GM19395 (cell line): ENCODE results near the gene GMEB1.
"Not testable (repeated sequence)": the region's sequence is repeated elsewhere in the genome, so short reads cannot be mapped to it uniquely, and the experiment has no call there.

ENCODE experiments used
- ATAC-seq: cut with Tn5 transposase; IDR thresholded peaks from one replicate; pipeline ENCODE4 v1.9.1; 2021; ENCODE audit warnings: mild to moderate bottlenecking, moderate library complexity; ENCODE audit not compliant: unreplicated experiment

Gene GMEB1, protein sequence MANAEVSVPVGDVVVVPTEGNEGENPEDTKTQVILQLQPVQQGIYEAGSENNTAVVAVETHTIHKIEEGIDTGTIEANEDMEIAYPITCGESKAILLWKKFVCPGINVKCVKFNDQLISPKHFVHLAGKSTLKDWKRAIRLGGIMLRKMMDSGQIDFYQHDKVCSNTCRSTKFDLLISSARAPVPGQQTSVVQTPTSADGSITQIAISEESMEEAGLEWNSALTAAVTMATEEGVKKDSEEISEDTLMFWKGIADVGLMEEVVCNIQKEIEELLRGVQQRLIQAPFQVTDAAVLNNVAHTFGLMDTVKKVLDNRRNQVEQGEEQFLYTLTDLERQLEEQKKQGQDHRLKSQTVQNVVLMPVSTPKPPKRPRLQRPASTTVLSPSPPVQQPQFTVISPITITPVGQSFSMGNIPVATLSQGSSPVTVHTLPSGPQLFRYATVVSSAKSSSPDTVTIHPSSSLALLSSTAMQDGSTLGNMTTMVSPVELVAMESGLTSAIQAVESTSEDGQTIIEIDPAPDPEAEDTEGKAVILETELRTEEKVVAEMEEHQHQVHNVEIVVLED

DNA sequence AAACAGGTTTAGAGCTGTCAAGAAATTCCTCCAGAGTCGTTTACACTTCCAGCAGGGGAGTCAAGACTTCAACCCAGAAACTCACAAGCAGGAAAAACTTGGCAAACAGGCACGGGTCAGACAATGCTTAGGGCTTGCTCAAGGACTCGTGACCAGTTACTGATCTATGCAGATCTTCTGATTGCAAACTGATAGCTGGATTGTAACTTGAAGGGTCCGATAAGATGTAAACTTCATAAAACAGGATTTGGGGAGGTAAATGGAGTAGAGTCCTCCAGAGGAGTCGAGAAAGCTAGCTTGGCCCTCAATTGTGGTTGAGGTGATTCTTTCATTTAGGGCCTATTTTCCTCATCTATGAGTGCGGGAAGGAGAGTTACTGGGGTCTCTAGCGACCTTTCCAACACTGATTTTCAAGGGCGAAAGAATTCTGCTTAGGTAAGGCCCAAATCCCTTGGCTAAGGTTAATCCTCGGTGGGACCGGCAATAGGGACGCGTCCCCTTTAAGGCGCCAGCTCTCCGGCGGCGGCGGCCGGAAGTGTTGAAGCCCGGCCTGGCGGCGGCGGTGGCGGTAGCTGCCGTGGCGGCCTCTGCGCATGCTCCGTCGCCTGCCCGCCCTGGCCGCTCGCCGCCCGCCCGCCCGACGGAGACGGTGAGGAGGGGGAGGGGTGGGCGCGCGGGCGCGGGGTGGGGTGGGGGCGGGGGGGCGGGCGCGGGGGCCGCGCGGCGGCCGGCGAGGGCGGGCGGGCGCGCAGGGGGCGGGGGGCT, at the start of gene GMEB1:
TSS of gene GMEB1 (plus strand) at position 594 of the 765 bp plus-strand sequence. CDS start 14,829 bp downstream, outside the sequence.
- ATAC-seq = peak; percentile 64

DNA sequence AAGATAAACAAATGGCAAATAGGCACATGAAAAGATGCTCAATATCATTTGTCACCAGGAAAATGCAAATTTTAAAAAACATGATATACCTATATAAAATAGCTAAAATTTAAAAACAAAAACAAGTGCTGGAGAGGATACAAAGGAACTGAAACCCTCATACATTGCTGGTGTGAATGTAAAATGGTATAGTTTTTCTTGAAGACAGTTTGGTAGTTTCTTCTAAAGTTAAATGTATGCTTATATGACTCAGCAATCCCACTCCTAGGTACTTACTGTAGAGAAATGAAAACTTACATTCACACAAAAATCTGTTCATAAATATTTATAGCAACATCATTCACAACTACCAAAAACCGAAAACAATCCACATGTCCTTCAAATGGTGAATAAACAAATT, 36.9 kb upstream of the GMEB1 start:
- no peak for ATAC-seq

DNA sequence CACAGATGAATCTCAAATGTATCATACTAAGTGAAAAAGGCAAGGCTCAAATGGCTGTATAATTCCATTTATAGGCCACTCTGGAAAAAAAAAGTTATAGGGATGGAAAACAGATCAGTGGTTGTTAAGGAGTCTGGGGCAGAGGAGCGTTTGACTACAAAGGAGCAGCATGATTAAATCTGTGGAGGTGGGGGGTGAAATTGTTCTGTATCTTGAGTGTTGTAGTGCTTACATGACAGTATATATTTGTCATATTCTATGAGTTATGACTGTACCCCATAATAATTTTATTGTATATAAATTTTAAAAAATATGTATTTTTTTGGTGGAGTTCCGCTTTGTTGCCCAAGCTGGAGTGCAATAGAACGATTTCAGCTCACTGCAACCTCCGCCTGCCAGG, 36.0 kb upstream of the GMEB1 start:
- no peak for ATAC-seq

DNA sequence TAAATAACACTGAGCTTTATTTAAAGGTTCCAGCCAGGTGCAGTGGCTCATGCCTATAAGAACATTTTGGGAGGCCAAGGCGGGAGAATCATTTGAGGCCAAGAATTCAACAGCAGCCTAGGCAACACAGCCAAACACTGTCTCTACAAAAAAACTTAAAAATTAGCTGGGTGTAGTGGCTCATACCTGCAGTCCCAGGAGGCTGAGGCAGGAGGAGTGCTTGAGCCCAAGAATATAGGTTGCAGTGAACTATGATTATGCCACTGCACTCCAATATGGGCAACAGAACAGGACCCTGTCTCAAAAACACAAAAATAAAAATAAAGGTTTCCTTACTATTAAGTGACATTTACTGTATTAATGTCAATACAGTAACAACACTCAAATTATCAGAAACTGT, 27.8 kb upstream of the GMEB1 start:
- ATAC-seq = no peak

DNA sequence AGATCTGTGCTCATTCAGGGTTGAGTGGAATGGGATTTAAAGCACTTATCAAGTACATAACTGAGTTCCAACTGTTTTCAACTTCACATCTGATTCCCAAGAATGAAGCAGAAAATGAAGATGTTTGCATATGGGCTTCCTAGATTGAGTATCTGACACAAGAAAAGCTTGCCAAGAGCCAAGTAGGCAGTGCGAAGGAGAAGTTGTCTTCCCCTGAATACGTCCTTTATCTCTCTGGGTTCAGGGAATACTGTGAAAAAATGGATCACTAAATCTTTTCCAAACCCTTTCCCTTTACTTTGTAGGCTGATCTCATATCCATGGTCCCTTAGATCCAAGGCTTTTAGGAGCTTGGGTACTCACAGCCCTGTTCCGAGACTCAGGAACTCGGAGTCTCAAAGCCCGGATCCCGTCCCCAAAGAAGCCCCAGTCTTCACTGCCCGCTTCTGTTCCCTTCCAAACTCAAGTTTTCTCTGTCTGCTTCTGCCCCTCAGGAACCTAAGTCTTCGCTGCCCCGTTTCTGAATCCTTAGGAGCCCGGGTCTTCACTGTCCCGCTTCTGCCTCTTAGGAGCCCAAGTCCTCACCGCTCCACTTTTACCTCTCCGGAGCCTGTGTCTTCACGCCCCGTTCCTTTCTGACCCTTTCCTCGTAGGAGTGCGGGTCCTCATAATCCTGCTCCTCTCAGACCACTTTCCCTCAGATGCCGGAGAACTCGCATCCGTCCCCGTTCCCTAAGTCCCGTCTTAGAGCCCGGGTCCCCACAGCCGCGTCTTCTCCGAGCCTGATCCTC, 26.3 kb upstream of the GMEB1 start:
- peak; percentile 44 for ATAC-seq

DNA sequence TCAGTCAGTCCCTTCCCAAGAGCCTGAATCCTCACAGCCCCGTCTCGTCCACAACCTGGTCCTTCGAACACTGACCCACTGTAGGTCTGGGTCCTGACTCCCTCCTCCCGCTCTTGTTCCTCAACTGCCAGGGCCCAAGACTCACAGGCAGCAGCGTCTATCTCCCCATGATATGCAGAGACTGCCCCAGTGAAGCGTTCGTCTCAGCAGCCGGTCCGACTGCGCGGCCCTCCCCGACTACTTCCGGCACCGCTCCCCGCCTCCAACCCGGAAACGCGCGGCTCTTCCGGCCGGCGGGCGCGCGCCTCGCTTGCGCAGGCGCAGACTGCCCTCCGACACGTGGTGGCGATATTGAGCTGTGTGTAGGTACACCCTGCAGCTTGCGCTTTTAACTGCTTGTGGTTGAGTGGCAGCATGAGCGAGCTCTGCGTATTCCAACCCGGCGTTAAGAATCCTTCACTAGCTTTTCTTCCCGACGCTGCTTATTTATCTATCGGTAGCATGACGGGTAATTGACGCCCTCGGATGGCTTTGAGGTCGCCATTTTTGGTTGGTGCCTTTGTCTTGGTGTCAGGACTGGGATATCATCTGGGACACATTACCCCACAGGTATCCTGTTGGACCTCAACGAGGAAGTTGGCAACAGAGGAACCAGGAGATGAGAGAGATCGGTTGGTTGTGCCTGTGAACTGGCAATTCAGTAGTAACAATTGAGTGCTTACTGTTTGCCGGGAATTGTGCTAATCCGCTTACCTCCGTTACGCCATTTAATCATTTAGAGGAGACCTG, 25.5 kb upstream of the GMEB1 start, which contains the start of gene TAF12:
TSS of gene TAF12 (minus strand) at position 221 of the 789 bp plus-strand sequence. CDS start 20,986 bp downstream, outside the sequence.
- peak; percentile 78 for ATAC-seq

DNA sequence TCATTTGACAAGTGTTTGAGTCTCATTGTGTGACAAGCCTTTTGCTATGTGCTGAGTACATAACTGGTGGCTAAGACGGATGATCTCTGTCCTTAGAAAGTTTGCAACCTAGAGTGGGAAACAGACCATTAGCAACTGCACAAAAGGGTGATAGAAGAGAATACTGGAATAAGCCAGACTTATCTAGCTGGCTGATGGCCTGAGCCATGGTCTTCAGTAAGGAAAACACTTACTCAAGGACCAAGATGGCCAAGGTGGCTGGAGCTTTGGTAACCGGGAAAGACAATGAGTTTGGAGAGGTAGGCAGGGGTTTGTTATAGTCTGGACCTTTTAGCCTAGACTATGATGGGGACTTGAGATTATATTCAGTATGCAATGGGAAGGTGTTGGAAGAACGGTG, 24.1 kb upstream of the GMEB1 start:
- ATAC-seq = no peak

DNA sequence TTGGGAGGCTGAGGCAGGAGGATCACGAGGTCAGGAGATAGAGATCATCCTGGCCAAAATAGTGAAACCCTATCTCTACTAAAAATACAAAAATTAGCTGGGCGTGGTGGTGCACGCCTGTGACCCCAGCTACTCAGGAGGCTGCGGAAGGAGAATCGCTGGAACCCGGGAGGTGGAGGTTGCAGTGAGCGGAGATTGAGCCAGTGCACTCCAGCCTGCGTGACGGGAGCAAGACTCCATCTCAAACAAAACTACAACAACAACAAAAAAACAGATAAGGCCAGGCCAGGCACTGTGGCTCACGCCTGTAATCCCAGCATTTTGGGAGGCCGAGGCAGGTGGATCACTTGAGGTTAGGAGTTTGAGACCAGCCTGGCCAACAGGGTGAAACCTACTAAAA, 23.2 kb upstream of the GMEB1 start:
- ATAC-seq = not testable (repeated sequence)

DNA sequence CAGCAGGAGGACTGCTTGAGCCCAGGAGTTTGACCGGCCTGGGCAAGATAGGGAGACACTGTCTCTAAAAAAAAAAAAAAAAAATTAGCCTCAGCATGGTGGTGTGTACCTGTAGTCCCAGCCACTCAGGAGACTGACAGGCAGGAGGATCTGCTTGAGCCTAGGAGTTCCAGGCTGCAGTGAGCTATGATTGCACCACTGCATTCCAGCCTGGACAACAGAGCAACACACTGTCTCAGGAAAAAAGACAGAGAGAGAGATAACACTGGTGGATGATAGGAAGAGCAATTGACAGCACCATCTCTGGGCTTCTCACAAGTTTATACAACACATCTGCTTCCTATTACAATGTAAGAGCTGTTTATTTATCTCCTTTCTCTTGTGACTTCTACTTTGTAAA, 22.5 kb upstream of the GMEB1 start:
- ATAC-seq = no peak

DNA sequence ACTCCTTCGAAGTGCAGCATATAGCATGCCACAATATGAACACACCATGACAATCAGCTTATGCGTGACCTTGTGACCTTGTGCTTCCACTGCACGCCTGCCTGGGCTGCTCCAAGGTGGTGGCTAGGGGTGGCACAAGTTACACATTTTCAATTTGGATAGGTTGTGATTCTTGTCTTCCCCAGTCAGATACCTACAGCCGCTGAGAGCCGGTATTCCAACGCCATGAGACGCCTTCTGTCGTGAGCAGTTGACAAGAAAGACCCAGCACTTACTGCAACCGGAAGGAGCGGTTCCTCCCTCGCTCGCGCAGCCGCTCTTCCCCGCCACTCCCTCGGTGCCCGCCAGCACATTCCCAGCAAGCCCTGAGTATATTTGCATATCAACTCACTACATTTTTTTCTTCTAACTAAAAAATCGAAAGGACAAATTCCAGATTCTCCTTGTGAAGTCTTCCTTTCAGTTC, 20.5 kb upstream of the GMEB1 start:
- ATAC-seq = peak; percentile 77

DNA sequence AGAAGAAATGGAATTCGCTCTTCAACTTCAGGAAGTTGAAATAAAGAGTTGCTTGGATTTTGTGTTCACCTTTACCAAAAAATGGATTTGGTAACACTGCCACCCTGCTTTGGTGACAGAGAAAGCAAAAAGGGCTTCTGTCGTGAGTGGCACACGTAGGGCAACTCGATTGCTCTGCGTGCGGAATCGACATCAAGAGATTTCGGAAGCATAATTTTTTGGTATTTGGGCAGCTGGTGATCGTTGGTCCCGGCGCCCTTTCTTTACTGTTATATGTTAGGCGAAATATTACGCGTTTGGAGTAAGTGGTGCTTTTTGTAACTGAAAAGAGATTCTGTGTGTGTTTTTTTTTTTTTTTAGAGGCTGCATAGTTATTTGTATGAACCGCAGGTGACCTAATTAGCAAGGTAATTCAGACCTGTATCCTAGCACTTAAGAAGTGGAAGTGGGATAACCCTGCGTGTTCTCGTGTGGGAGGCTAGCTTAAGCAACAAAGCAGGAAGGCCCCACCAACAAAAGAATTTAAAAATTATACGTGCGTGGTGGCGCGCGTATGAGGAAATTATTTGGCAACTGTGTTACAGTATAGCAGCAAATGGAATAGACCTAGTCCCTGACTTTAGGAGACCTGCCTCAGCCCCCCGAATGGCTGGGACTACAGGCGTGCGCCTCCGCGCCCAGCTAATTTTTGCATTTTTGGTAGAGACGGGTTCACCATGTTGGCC, 19.9 kb upstream of the GMEB1 start, which contains the start of gene RNU11:
TSS of gene RNU11 (plus strand) at position 127 of the 725 bp plus-strand sequence.
- peak; percentile 61 for ATAC-seq

DNA sequence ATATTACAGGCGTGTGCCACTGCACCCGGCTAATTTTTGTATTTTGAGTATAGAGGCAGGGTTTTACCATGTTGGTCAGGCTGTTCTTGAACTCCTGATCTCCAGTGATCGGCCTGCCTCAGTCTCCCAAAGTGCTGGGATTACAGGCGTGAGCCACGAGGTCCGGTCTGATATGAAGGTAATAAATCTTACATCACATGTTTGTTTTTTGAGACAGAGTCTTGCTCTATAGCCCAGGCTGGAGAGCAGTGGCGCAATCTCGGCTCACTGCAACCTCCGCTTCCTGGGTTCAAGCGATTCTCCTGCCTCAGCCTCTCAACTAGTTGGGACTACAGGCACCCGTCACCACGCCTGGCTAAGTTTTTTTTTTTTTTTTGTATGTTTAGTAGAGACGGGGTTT, 15.5 kb upstream of the GMEB1 start:
- ATAC-seq = not testable (repeated sequence)

DNA sequence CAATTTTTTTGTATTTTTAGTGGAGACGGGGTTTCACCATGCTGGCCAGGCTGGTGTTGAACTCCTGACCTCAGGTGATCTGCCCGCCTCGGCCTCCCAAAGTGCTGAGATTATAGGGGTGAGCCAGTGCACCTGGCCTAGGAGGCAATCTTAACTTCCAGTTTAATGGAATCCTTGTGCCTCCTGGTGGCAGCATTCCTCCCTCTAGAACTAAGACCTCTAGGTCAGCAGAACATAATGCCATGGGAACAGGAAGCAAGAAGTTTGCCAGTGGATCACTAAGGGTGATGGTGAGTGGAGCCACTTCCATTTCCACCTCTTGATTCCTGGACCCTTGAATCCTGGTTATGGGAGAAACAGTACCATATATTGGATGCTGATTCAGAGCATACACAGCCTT, 14.7 kb upstream of the GMEB1 start:
- not testable (repeated sequence) for ATAC-seq

DNA sequence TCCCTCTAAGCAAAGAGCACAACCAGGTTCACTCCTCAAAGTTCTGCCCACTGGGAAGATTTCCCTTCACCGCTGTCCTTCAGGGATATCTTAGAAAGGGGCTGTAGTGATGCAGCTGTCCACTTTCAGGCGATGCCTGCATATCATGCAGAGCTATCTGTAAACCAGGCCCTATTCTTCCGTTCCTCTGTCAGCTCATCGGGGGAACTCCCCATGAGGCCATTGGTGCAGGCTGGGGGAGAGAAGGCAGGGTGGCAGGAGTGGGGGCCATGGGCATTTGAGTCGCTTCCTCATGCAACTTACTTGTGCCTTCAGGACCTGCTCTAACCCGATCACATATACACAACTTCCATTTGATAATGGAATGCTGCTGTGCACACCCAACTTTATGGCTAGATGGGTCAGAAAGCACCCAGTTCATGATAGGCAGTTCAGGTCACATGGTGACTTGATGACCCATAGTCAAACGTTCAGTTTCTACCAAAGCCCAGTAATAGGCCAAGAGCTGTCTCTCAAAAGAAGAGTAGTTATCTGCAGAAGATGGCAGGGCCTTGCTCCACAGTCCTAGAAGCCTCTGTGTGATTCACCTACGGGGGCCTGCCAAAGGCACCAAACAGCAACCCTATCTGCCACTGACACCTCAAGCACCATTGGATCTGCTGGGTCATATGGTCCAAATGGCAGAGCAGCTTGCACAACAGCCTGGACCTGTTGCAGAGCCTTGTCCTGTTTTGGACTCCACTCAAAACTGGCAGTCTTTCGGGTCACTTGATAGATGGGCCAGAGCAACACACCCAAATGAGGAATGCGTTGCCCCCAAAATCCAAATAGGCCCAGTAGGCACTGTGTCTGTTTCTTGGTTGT, 12.9 kb upstream of the GMEB1 start:
- ATAC-seq = not testable (repeated sequence)

DNA sequence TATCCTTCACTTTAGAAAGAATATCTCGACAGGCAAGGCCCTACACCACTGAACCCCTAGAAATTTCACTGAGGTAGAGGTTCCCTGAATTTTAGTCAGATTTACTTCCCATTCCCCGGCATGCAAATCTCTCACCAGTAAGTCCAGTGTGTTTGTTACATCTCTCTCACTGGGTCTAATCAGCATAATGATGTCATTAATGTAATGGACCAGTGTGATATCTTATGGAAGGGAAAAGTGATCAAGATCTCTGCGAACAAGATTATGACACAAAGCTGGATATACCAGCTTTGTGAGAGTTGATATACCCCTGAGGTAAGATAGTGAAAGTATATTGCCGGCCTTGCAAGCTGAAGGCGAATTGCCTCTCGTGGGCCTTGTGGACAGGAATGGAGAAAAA, 12.2 kb upstream of the GMEB1 start:
- no peak for ATAC-seq

DNA sequence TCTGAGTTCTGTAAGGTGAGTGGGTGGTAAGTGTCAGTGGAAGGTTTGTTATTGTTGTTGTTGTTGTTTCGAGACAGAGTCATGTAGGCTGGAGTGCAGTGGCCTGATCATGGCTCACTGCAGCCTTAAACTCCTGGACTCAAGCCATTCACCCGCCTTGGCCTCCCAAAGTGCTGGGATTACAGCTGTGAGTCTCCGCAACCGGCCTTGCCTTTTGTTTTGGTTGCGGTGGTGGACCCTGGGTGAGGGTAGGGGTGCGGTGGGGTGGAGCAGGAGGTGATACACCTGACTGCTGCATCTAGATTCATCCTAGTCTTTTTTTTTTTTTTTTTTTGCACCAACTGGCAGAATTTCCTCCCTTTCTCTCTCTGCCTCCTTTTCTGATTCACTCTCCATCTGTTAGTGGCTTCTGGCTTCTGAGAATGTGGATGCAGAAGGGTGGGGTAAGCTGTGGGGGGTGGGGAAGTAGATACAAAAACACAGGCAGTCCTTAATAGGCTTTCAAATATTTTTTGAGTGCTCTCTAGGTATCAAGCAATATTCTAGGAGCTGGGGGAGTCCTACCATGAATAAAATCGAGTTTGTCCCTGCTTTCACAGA, 4.6 kb upstream of the GMEB1 start:
- ATAC-seq = no peak

DNA sequence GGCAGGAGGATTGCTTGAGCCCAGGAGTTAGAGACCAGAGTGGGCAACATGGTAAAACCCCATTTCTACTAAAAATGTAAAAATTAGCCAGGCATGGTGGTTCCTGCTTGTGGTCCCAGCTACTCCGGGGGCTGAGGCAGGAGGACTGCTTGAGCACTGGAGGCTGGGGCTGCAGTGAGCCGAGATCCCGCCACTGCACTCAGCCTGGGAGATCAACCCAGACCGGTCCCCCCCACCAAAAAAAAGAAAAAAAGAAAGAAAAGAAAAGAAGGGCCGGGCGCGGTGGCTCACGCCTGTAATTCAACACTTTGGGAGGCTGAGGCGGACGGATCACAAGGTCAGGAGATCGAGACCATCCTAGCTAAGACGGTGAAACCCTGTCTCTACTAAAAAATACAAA, 1.8 kb upstream of the GMEB1 start:
- no peak for ATAC-seq
